Testis (tissue), 3 donors: Measurements from ENCODE around the gene CCR3. TPM values are rescaled to one million over a fixed set of nuclear protein-coding genes. Genes with fewer than 3 reads are reported as not detected.

Experiments
- DNase-seq: peaks from one replicate; pipeline ENCODE4 v3.0.0-alpha.2; 2019
- H3K27ac ChIP-seq, 2 donors: fragments of 200-600 bp; sonication (generic); one replicate each; pipeline ENCODE4 v1.5.1; 2019
- H3K27me3 ChIP-seq: fragments of 200-600 bp; sonication (generic); one replicate; pipeline ENCODE4 v1.5.1; 2019
- H3K36me3 ChIP-seq: fragments of 200-600 bp; sonication (generic); one replicate; pipeline ENCODE4 v1.5.1; 2017; ENCODE audit warnings: low read depth; ENCODE audit errors: missing control alignments
- H3K4me1 ChIP-seq: fragments of 200-600 bp; sonication (generic); one replicate; pipeline ENCODE4 v1.5.1; 2019
- H3K4me3 ChIP-seq, 2 donors: fragments of 200-600 bp; sonication (generic); one replicate each; pipeline ENCODE4 v1.5.1; 2017 to 2019
- H3K9me3 ChIP-seq: fragments of 200-600 bp; sonication (generic); one replicate; pipeline ENCODE4 v1.5.1; 2017
- POLR2A ChIP-seq: fragments of 450-650 bp; IDR thresholded peaks from one replicate; pipeline ENCODE4 v1.6.1; 2017; ENCODE audit warnings: antibody characterized with exemption, mild to moderate bottlenecking, moderate library complexity
- WGBS, 2 donors: methylation state at CpG; one replicate each; pipeline ENCODE4 v1.1.5; 2018; 5-methylcytosine and 5-hydroxymethylcytosine counted together
- intact Hi-C: fragments of 100-400 bp; cut with DNase I; formaldehyde crosslinking; loops from one replicate; pipeline ENCODE4 v1.15.1; 2023; ENCODE audit warnings: low total_unique reads
- polyA plus RNA-seq: library from polyadenylated mRNA; stranded (reverse); fragments of 350-450 nt; fragmentation: Illumina TruSeq; extraction: RNeasy Lipid Tissue Mini Kit (QIAGEN cat#74804); gene quantifications from one replicate; pipeline ENCODE4 v1.2.3, GENCODE V29; 2014; ENCODE audit warnings: low read depth, low replicate concordance; ENCODE audit not compliant: insufficient read depth
- total RNA-seq, 2 donors: library from RNA; depleted of rRNA; stranded (reverse); fragments of >200 nt; gene quantifications; one replicate each; pipeline ENCODE4 v1.2.3, GENCODE V29; 2016
- TF ChIP-seq, protein P1 (sequence below), 3 experiments: fragments of 450-650 bp in 2 of 3; fragments of 200-600 bp in 1 of 3; sonication (generic) in 1 of 3; IDR thresholded peaks; one replicate each; pipeline ENCODE4 v1.5.1; 2016 to 2019; ENCODE audit warnings: antibody characterized with exemption in 3 of 3, mild to moderate bottlenecking in 2 of 3, moderate library complexity in 1 of 3

CCR3 gene
- total and polyA plus RNA-seq, 3 donors from 2014 or later = not detected

DNA sequence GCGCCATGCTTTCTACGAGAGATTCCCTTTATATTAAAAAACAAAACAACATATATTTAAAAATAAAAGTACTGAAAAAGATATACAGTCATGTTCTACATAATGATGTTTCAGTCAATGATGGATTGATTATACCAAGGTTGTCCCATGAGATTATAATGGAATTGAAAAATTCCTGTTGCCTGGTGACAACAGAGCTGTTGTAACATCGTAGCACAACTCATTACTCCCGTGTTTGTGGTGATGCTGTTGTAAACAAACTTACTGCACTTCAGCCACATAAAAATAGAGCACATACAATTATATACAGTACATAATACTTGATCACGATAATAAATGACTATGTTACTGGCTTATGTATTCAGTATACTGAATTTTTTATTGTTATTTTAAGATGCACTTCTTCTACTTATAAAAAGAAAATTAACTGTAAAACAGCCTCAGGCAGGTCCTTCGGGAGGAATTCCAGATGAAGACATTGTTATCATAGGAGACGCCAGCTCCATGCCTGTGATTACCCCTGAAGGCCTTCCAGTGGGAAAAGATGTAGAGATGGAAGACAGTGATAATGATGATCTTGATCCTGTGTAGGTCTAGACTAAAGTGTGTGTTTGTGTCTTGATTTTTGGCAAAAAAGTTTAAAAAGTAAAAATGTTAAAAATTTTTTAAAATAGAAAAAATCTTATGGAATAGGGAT lies 45.9 kb upstream of the CCR3 start:
- intact Hi-C loops = no loop called here
- Histone ChIP-seq H3K27ac (no peak overlapping the region), H3K4me1 (no peaks in the 10 kb centered on the region), H3K9me3 (no peaks in the 10 kb centered on the region), H3K36me3 (no peaks in the 10 kb centered on the region), H3K4me3 (no peak overlapping the region), H3K27me3 (no peaks in the 10 kb centered on the region)
- TF ChIP-seq, protein P1, sequence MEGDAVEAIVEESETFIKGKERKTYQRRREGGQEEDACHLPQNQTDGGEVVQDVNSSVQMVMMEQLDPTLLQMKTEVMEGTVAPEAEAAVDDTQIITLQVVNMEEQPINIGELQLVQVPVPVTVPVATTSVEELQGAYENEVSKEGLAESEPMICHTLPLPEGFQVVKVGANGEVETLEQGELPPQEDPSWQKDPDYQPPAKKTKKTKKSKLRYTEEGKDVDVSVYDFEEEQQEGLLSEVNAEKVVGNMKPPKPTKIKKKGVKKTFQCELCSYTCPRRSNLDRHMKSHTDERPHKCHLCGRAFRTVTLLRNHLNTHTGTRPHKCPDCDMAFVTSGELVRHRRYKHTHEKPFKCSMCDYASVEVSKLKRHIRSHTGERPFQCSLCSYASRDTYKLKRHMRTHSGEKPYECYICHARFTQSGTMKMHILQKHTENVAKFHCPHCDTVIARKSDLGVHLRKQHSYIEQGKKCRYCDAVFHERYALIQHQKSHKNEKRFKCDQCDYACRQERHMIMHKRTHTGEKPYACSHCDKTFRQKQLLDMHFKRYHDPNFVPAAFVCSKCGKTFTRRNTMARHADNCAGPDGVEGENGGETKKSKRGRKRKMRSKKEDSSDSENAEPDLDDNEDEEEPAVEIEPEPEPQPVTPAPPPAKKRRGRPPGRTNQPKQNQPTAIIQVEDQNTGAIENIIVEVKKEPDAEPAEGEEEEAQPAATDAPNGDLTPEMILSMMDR (IDR thresholded peaks at IDR 0.05) = no peak
- no peak for TF ChIP-seq POLR2A
- no peak for DNase-seq
- 86 to 87% methylated on average over 7 of the region's 7 CpGs for WGBS, 2 donors

- 73 to 74% methylated on average over 5 of the region's 5 CpGs for WGBS, 2 donors
- no peak for DNase-seq
- Histone ChIP-seq H3K4me1 (no peaks in the 10 kb centered on the region), H3K9me3 (no peaks in the 10 kb centered on the region), H3K27ac (no peak overlapping the region), H3K36me3 (no peaks in the 10 kb centered on the region), H3K27me3 (no peaks in the 10 kb centered on the region), H3K4me3 (no peak overlapping the region)
- intact Hi-C loops = no loop called here
- no peak for TF ChIP-seq POLR2A
Observed at GRCh38 chr3:46200211-46200610, 42.0 kb upstream of the CCR3 start.

- no peak overlapping the region for H3K4me3 ChIP-seq
- no peaks in the 10 kb centered on the region for H3K9me3 ChIP-seq
- no peak for TF ChIP-seq POLR2A
- TF ChIP-seq, protein P1 (IDR thresholded peaks at IDR 0.05) = no peak
- no peaks in the 10 kb centered on the region for H3K27me3 ChIP-seq
- DNase-seq = no peak
- no peaks in the 10 kb centered on the region for H3K36me3 ChIP-seq
- H3K4me1 ChIP-seq = no peaks in the 10 kb centered on the region
- WGBS, 2 donors = 55 to 69% methylated on average over 1 of the region's 1 CpG
- intact Hi-C loops = no loop called here
- no peak overlapping the region for H3K27ac ChIP-seq
Observed at GRCh38 chr3:46200790-46201189, 41.5 kb upstream of the CCR3 start.

- TF ChIP-seq POLR2A = no peak
- TF ChIP-seq, protein P1 (IDR thresholded peaks at IDR 0.05) = no peak
- intact Hi-C loops = no loop called here
- no peak for DNase-seq
Observed at GRCh38 chr3:46202535-46202934, 39.7 kb upstream of the CCR3 start.

GRCh38 chr3:46203681-46204080 lies 38.6 kb upstream of the CCR3 start:
- Histone ChIP-seq H3K4me3 (no peak overlapping the region), H3K27ac (no peak overlapping the region), H3K36me3 (no peaks in the 10 kb centered on the region), H3K4me1 (no peaks in the 10 kb centered on the region), H3K9me3 (no peaks in the 10 kb centered on the region), H3K27me3 (no peaks in the 10 kb centered on the region)
- 90 to 96% methylated on average over 12 of the region's 12 CpGs for WGBS, 2 donors
- DNase-seq = no peak
- intact Hi-C loops = no loop called here
- no peak for TF ChIP-seq POLR2A
- TF ChIP-seq, protein P1 (IDR thresholded peaks at IDR 0.05) = no peak

More at GRCh38 chr3:46202535-46202934, 39.7 kb upstream of the CCR3 start:
- Histone ChIP-seq H3K9me3 (no peaks in the 10 kb centered on the region), H3K27me3 (no peaks in the 10 kb centered on the region), H3K4me1 (no peaks in the 10 kb centered on the region), H3K27ac (no peak overlapping the region), H3K36me3 (no peaks in the 10 kb centered on the region), H3K4me3 (no peak overlapping the region)
- 82 to 93% methylated on average over 3 to 4 of the region's 4 CpGs for WGBS, 2 donors
